HAP-1 (cell line): Measurements from ENCODE around the gene FOXR1.
"Not testable (repeated sequence)": the region's sequence is repeated elsewhere in the genome, so short reads cannot be mapped to it uniquely, and the experiment has no call there.

Experiments used
- DNase-seq, 2 experiments: peaks; one replicate each; pipeline ENCODE4 v3.0.0-alpha.2; 2016 to 2020; ENCODE audit warnings: low spot score in 2 of 2
- H3K27me3 ChIP-seq: fragments of 250-450 bp; sonication (Bioruptor Pico); 2 replicates; pipeline ENCODE4 v1.5.1; 2020; ENCODE audit warnings: low read depth, mild to moderate bottlenecking, moderate library complexity
- H3K36me3 ChIP-seq: fragments of 250-450 bp; sonication (Bioruptor Pico); replicated peaks from 2 replicates; pipeline ENCODE4 v1.5.1; 2020; ENCODE audit warnings: mild to moderate bottlenecking
- H3K4me1 ChIP-seq: fragments of 250-450 bp; sonication (Bioruptor Pico); 2 replicates; pipeline ENCODE4 v1.5.1; 2020; ENCODE audit warnings: mild to moderate bottlenecking
- H3K4me3 ChIP-seq: fragments of 250-450 bp; sonication (Bioruptor Pico); 2 replicates; pipeline ENCODE4 v1.5.1; 2020; ENCODE audit warnings: mild to moderate bottlenecking, moderate library complexity
- H3K9me3 ChIP-seq: fragments of 250-450 bp; sonication (Bioruptor Pico); 2 replicates; pipeline ENCODE4 v1.5.1; 2020; ENCODE audit warnings: mild to moderate bottlenecking, moderate library complexity
- in situ Hi-C: fragments of 300-500 bp; cut with MboI; formaldehyde crosslinking; loops from 3 replicates; pipeline ENCODE4 v1.14.3; 2020; ENCODE audit warnings: low sequenced_read_pairs, inconsistent platforms, mixed read lengths

FOXR1 gene

DNA sequence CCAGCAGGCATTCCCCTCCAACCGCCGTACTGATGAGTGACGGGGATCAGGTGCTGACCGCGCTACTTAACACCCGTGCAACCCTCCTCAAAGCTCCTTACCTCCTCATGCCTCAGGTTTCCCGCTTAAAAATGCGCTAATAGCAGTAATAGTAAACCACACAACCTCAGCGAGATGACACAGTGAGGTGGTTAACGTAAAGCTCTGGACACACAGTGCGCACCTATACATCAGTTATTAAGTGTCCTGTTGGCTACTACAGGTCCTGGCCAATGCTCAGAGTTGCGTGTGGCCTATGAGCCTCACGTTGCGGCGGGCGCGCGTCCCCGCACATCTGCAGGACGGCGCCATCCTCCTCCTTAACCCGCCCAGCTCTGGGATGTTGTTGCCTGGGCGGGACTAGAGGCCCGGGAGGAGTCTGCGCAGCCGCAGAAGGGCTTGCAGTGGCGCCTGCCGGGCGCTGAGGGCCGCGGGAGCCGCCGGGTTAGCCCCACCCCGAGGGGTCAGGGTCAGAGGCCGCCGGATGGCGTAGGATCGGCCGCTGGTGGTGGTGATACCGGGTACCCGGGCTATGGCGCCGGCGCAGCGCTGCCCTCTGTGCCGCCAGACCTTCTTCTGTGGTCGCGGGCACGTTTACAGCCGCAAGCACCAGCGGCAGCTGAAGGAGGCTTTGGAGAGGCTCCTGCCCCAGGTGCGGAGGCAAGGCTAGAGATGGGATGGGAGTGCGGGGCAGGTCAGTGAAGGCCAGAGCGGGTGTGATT, 26.2 kb downstream of the FOXR1 start, which contains the start of gene CENATAC:
TSS of gene CENATAC (plus strand) at position 512 of the 761 bp plus-strand sequence. CDS start at position 572, 60 bp downstream.
- Histone ChIP-seq H3K4me1 (peaks cover 19% of the 10 kb centered on the region), H3K27me3 (no peaks in the 10 kb centered on the region), H3K9me3 (no peaks in the 10 kb centered on the region), H3K36me3 (peaks cover 47% of the 10 kb centered on the region), H3K4me3 (peak within 1 kb of the TSS; percentile 89)
- DNase-seq: peak; percentile 90 to 95
- in situ Hi-C loops: no loop called here

DNA sequence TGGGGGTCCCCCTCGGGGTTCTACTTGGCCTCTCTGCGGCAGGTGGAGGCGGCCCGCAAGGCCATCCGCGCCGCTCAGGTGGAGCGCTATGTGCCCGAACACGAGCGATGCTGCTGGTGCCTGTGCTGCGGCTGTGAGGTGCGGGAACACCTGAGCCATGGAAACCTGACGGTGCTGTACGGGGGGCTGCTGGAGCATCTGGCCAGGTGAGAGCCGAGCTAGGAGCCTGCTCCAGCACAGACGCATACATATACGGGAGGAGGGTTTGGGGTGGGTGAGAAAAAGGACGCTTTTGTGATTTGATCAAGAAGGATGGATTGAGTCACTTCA, 26.8 kb downstream of the FOXR1 start:
- Histone ChIP-seq H3K9me3 (no peaks in the 10 kb centered on the region), H3K36me3 (peaks cover 47% of the 10 kb centered on the region), H3K4me3 (peak overlapping the region; percentile 89), H3K4me1 (peaks cover 19% of the 10 kb centered on the region), H3K27me3 (no peaks in the 10 kb centered on the region)
- DNase-seq: no peak
- in situ Hi-C loops: no loop called here

DNA sequence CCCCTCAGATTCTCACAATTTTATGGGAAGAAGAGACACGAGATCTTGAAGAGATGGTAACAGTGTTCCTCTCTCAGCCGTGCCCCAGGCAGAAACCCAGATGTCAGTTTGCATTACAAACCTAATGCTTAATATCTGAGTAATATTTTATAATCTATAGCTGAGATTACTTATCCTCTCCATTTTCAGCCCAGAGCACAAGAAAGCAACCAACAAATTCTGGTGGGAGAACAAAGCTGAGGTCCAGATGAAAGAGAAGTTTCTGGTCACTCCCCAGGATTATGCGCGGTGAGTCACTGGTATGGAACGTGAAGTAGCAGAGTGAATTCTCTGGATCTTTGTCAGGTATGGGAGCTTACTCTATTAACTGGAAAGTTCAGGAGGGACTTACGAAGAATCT, 27.3 kb downstream of the FOXR1 start:
- Histone ChIP-seq H3K36me3 (peaks cover 46% of the 10 kb centered on the region), H3K4me3 (peak overlapping the region; percentile 89), H3K27me3 (no peaks in the 10 kb centered on the region), H3K4me1 (peaks cover 19% of the 10 kb centered on the region), H3K9me3 (no peaks in the 10 kb centered on the region)
- peak; percentile 75 to 89 for DNase-seq
- in situ Hi-C loops: no loop called here

DNA sequence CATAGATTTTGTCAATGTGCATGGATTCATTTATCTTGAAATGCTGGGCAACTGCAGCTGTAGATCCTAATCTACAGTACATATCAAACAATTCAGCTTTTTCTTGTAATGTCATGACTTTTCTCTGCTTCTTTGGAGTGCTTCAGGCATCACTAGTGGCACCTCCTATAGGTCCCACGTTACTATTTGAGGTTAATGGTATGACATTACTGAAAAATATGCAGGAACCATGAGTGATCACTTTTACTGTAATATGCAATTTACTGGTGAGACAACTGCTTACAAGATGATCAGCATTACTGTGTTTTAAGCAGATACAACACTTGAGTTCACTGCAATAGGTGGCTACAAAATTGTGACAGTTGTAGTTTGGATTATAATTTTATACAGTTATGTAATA, 29.3 kb downstream of the FOXR1 start:
- DNase-seq: no peak
- in situ Hi-C loops: no loop called here
- no peaks in the 10 kb centered on the region for H3K9me3 ChIP-seq
- H3K36me3 ChIP-seq: peaks cover 51% of the 10 kb centered on the region
- H3K4me3 ChIP-seq: no peak overlapping the region
- H3K4me1 ChIP-seq: peaks cover 19% of the 10 kb centered on the region
- H3K27me3 ChIP-seq: no peaks in the 10 kb centered on the region

DNA sequence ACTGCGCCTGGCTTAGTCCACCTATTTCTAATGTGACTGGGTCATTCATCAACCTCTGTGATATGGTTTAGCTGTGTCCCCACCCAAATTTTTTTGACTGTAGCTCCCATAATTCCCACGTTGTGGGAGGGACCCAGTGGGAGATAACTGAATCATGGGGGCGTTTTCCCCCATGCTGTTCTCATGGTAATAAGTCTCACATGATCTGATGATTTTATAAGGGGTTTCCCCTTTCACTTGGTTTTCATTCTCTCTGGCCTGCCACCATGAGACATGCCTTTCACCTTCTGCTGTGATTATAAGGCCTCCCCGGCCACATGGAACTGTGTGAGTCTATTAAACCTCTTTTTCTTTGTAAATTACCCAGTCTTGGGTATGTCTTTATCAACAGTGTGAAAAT, 35.1 kb downstream of the FOXR1 start:
- DNase-seq: no peak
- Histone ChIP-seq H3K4me1 (no peaks in the 10 kb centered on the region), H3K9me3 (no peaks in the 10 kb centered on the region), H3K36me3 (peaks cover 59% of the 10 kb centered on the region), H3K4me3 (no peak overlapping the region), H3K27me3 (no peaks in the 10 kb centered on the region)
- in situ Hi-C loops: no loop called here

DNA sequence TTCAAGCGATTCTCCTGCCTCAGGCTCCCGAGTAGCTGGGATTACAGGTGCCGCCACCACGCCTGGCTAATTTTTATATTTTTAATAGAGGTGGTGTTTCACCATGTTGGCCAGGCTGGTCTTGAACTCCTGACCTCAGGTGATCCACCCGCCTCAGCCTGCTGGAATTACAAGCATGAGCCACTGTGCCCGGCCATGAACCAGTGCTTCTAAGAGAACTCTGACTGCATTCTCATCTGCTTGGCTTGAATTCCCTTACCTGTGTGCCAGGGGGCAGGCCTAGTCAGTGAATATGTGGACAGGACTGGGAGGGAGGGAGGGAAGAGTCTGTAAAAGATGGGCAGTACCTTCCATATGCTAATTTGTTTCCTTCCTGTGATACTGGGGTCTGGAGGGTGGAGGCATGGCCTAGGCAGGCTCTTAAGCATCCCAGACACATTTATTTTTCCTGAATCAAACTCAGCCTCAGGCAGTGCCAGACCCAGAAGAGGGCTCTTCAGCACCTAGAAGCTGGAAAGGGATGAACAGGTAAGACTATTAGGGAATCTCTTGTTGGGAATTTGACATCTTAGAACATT, 40.0 kb downstream of the FOXR1 start:
- Histone ChIP-seq H3K27me3 (no peaks in the 10 kb centered on the region), H3K9me3 (no peaks in the 10 kb centered on the region), H3K36me3 (peaks cover 77% of the 10 kb centered on the region), H3K4me3 (no peak overlapping the region), H3K4me1 (peaks cover 6% of the 10 kb centered on the region)
- in situ Hi-C loops: no loop called here
- no peak for DNase-seq

DNA sequence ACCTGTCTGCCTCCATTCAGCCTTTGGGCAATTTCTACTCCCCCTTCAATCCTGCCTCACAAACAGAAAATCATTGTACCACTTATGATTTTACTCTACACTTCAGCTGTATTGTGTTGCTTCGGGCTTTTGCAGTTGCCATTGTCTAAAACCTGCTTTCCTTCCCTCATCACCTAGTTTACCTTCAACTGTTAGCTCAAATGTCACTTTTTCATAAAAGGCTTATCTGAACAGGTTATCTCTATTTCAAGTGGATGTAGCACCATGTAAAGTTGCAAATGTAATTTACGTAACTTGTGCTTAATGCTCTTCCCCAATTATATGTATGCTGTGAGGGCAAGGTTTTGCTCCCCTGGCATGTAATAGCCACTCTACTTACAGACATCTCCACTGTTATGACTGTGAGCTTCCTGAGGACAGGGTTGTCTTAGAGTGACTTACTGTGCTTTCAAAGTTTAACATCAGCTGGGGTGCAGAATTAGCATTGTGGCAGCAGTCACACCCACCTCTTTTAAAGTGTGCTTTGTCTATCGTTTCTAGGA, 41.1 kb downstream of the FOXR1 start:
- no peak for DNase-seq
- Histone ChIP-seq H3K9me3 (no peaks in the 10 kb centered on the region), H3K27me3 (no peaks in the 10 kb centered on the region), H3K36me3 (peaks cover 77% of the 10 kb centered on the region), H3K4me3 (no peak overlapping the region), H3K4me1 (peaks cover 13% of the 10 kb centered on the region)
- in situ Hi-C loops: no loop called here

DNA sequence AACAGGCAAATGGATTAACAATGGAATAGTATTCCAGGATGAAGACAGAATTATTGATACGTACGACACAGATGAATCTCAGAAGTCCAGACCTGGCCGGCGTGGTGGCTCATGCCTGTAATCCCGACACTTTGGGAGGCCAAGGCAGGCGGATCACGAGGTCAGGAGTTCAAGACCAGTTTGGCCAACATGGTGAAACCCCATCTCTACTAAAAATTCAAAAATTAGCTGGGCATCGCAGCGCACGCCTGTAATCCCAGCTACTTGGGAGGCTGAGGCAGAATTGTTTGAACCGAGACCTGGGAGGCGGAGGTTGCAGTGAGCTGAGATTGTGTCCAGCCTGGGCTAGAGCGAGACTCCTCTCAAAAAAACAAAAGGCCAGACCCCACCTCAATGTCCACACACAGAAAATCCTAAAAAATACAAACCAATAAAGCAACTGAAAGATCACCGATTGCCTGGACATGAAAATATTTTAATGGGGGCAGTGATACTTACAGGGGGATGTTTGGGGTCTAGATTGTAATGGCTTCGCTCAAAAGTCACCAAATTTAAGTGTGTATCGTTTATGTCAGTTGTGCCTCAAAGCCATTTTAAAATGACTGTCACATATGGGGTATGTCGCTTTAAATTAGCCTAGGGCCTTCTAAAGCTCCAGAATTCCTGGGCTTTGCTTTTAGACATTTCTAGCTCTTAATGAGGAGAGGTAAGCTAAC, 42.8 kb downstream of the FOXR1 start:
- Histone ChIP-seq H3K4me3 (no peak overlapping the region), H3K27me3 (no peaks in the 10 kb centered on the region), H3K9me3 (no peaks in the 10 kb centered on the region), H3K4me1 (peaks cover 13% of the 10 kb centered on the region), H3K36me3 (peaks cover 67% of the 10 kb centered on the region)
- in situ Hi-C loops: no loop called here
- DNase-seq: no peak

DNA sequence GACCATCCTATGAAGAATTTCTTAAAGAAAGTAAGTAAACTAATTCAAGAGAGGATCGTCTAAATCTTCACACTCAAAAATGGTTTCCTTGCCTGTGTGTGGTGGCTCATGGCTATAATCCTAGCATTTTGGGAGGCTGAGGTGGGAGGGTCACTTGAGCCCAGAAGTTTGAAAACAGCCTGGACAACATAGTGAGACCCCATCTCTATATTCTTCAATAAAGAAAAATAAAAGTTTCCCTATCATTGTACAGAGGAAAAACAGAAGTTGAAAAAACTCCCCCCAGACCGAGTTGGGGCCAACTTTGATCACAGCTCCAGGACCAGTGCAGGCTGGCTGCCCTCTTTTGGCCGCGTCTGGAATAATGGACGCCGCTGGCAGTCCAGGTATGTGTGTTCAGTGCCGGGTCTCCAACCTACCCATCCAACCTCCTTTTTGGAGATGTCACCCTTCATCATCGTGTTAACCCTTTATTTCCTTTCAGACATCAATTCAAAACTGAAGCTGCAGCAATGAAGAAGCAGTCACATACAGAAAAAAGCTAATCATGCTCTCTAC, 43.6 kb downstream of the FOXR1 start:
- H3K36me3 ChIP-seq: peaks cover 68% of the 10 kb centered on the region
- peak in 1 of 2 experiments; percentile 38 for DNase-seq
- peaks cover 16% of the 10 kb centered on the region for H3K4me1 ChIP-seq
- no peaks in the 10 kb centered on the region for H3K27me3 ChIP-seq
- H3K9me3 ChIP-seq: no peaks in the 10 kb centered on the region
- in situ Hi-C loops: no loop called here
- H3K4me3 ChIP-seq: no peak overlapping the region

DNA sequence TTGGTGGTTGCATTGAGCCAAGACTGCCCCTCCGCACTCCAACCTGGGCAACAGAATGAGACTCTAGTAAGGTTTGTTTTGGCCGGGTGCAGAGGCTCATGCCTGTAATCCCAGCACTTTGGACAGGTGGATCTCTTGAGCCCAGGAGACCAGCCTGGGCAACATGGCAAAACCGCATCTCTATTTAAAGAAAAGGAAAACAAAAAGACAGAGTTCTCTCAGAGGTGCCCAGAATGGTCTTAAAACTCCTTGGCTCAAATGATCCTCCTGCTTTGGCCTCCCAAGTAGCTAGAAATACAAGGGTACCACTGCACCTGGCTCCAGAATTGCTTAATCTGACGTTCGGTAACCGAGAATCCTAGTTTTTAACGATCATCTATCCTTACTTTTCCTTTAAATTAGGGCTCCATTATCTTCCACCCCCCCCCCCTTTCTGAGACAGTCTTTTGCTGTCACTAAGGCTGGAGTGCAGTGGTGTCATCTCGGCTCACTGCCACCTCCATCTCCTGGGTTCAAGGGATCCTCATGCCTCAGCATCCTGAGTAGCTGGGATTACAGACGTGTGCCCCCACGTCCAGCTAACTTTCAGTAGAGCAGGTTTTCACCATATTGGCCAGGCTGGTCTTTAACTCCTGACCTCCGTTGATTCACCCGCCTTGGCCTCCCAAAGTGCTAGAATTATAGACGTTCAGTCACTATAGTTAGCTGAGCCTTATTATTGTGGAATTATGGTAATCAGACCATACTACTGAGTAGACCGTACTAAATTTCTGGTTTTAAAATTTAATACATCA, 44.9 kb downstream of the FOXR1 start:
- peaks cover 67% of the 10 kb centered on the region for H3K36me3 ChIP-seq
- H3K9me3 ChIP-seq: no peaks in the 10 kb centered on the region
- H3K4me3 ChIP-seq: peak overlapping the region; percentile 97
- in situ Hi-C loops: no loop called here
- H3K27me3 ChIP-seq: no peaks in the 10 kb centered on the region
- peaks cover 17% of the 10 kb centered on the region for H3K4me1 ChIP-seq
- DNase-seq: no peak

DNA sequence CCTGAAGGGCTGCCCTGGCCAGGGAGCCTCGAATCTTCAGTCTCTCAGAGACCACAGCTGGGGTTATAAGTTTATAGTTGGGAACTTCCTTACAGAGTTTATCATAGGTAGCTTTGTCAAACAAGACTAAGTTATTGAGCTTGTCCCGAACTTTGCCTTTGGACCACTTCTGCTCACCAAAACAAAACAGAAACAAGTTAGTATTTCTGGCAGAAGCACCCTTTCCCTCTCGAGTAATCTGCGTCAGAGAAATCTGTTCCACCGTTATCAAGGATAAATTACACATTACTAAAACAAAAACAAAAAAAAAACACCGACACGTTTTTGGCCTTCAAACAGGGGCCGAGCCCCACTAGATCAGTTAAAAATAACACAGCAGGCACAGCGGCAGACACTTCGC, 45.8 kb downstream of the FOXR1 start:
- H3K9me3 ChIP-seq, in situ Hi-C loops, DNase-seq, H3K27me3 ChIP-seq: not testable (repeated sequence)
- peak overlapping the region; percentile 97 for H3K4me3 ChIP-seq
- H3K36me3 ChIP-seq: peaks cover 67% of the 10 kb centered on the region
- peaks cover 17% of the 10 kb centered on the region for H3K4me1 ChIP-seq

DNA sequence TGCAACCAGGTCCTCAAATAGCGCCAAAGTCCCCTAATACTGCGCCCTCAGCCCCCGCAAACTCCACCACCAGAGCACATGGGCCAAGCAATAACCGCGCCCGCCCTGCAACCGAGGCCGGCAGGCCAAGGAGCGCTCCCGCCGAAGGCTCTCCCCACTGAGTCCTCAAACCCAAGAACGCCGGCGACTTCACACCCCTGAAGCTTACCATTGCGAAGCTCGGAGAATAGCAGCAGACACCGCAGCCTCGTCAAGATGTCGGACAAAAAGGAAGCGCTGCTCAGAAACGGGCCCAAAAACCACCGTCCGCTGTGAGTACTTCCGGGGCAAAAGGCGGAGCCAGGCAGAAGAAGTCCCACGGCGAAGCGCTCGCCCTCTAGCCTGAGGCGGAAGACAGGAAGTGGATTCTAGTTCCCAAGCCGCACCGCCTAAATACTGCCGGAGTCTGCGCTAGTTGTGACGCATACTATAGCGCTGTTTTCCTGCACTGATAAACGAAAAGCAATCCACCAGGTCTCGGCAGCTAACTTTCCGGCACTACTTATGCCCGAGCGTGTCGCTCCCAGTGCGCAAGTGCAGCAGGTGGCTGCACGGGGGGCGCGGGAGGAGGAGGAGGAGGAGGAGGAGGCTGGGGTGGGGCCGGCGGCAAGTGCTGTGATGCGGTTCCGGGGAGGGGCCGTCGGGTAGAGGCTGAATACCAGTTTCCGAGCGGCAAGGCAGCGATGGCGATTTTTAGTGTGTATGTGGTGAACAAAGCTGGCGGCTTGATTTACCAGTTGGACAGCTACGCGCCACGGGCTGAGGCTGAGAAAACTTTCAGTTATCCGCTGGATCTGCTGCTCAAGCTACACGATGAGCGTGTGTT, 46.7 kb downstream of the FOXR1 start, which contains the start of the genes RPS25 and TRAPPC4:
TSS of gene RPS25 (minus strand) at position 270 of the 865 bp plus-strand sequence. CDS start at position 211, 59 bp downstream.
TSS of gene TRAPPC4 (plus strand) at position 693 of the 865 bp plus-strand sequence. CDS start at position 723, 30 bp downstream.
- no peaks in the 10 kb centered on the region for H3K9me3 ChIP-seq
- peak within 1 kb of the TSS; percentile 97 for H3K4me3 ChIP-seq
- in situ Hi-C loops: no loop called here
- H3K27me3 ChIP-seq: no peaks in the 10 kb centered on the region
- DNase-seq: peak; percentile 93 to 97
- H3K4me1 ChIP-seq: peaks cover 17% of the 10 kb centered on the region
- peaks cover 69% of the 10 kb centered on the region for H3K36me3 ChIP-seq
